Tibial nerve (tissue), 4 donors: ENCODE measurements around the gene PTCRA. TPM values are rescaled to one million over a fixed set of nuclear protein-coding genes. Genes with fewer than 3 reads are reported as not detected.

Source experiments
- DNase-seq, 2 donors: peaks; one replicate each; pipeline ENCODE4 v3.0.0-alpha.2; 2019; ENCODE audit warnings: low spot score in 2 of 2
- H3K27ac ChIP-seq, 4 donors: fragments of 200-600 bp; sonication (generic) in 3 of 4; one replicate each; pipeline ENCODE4 v1.5.1; 2017 to 2019; ENCODE audit warnings: mild to moderate bottlenecking in 1 of 4
- H3K27me3 ChIP-seq, 2 donors: fragments of 200-600 bp; sonication (generic) in 1 of 2; one replicate each; pipeline versions ENCODE4 v1.5.1 to v1.6.0; 2017 to 2019
- H3K36me3 ChIP-seq, 3 donors: fragments of 200-600 bp; sonication (generic); one replicate each; pipeline ENCODE4 v1.5.1; 2018 to 2019
- H3K4me1 ChIP-seq, 4 donors: fragments of 200-600 bp; sonication (generic) in 3 of 4; one replicate each; pipeline ENCODE4 v1.5.1; 2017 to 2019
- H3K4me3 ChIP-seq, 4 donors: fragments of 200-600 bp; sonication (generic) in 3 of 4; one replicate each; pipeline ENCODE4 v1.5.1; 2017 to 2019; ENCODE audit warnings: mild to moderate bottlenecking in 1 of 4, moderate library complexity in 1 of 4
- H3K9me3 ChIP-seq, 4 donors: fragments of 200-600 bp; sonication (generic) in 3 of 4; one replicate each; pipeline ENCODE4 v1.5.1; 2017 to 2019
- EP300 ChIP-seq, 2 donors: sonication (generic); formaldehyde crosslinking; IDR thresholded peaks; one replicate each; pipeline ENCODE4 v1.6.1; 2017; ENCODE audit warnings: antibody characterized with exemption in 2 of 2, mild to moderate bottlenecking in 1 of 2
- POLR2A ChIP-seq, 2 donors: fragments of 450-650 bp; IDR thresholded peaks; one replicate each; pipeline ENCODE4 v1.6.1; 2017; ENCODE audit warnings: antibody characterized with exemption in 2 of 2, mild to moderate bottlenecking in 2 of 2, moderate library complexity in 2 of 2
- WGBS, 2 donors: methylation state at CpG; one replicate each; pipeline ENCODE4 v1.1.5; 2018; 5-methylcytosine and 5-hydroxymethylcytosine counted together
- total RNA-seq, 4 donors: library from RNA; depleted of rRNA; stranded (reverse); fragments of >200 nt; gene quantifications; one replicate each; pipeline ENCODE4 v1.1.0, GENCODE V29; 2016
- TF ChIP-seq, protein P1 (sequence below), 5 experiments: fragments of 200-600 bp in 3 of 5; fragments of 450-650 bp in 2 of 5; sonication (generic) in 3 of 5; IDR thresholded peaks; one replicate each; pipeline ENCODE4 v1.5.1; 2016 to 2019; ENCODE audit warnings: antibody characterized with exemption in 5 of 5, mild to moderate bottlenecking in 3 of 5, moderate library complexity in 2 of 5

The PTCRA gene
- total RNA-seq, 4 donors from 2014 or later, result not detected

DNA sequence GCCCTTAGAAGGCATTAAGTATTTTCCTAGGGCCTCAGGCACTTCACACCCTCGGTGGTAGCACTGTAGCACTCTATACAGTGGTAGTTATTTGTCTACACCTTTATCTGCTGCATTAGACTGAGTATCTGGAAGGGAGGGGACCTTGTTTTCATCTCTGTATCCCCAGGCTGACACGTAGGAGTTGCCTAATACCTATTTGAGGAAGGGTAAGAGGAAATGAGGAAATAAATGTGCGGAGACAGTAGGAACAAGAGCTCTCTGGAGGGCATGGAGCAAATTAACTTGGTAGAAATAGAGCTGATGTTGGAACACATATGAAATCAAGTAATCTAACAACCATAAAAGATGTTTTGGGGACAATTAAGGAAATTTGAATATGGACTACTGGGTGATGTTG is 17.4 kb downstream of the PTCRA start:
- Histone ChIP-seq H3K27ac (no peak overlapping the region), H3K27me3 (no peaks in the 10 kb centered on the region), H3K36me3 (peaks cover 0 to 44% (median 27%) of the 10 kb centered on the region in 3 donors), H3K9me3 (no peaks in the 10 kb centered on the region), H3K4me1 (peaks cover 0 to 37% (median 22%) of the 10 kb centered on the region in 4 donors), H3K4me3 (no peak overlapping the region)
- 50 to 56% methylated on average over 3 of the region's 3 CpGs for WGBS, 2 donors
- TF ChIP-seq EP300 (IDR thresholded peaks at IDR 0.05) (peak in 1 of 2 donors; percentile 8), POLR2A (IDR thresholded peaks at IDR 0.05) (no peak)
- TF ChIP-seq, protein P1, sequence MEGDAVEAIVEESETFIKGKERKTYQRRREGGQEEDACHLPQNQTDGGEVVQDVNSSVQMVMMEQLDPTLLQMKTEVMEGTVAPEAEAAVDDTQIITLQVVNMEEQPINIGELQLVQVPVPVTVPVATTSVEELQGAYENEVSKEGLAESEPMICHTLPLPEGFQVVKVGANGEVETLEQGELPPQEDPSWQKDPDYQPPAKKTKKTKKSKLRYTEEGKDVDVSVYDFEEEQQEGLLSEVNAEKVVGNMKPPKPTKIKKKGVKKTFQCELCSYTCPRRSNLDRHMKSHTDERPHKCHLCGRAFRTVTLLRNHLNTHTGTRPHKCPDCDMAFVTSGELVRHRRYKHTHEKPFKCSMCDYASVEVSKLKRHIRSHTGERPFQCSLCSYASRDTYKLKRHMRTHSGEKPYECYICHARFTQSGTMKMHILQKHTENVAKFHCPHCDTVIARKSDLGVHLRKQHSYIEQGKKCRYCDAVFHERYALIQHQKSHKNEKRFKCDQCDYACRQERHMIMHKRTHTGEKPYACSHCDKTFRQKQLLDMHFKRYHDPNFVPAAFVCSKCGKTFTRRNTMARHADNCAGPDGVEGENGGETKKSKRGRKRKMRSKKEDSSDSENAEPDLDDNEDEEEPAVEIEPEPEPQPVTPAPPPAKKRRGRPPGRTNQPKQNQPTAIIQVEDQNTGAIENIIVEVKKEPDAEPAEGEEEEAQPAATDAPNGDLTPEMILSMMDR (IDR thresholded peaks at IDR 0.05), result no peak
- no peak for DNase-seq

- Histone ChIP-seq H3K27ac (no peak overlapping the region), H3K9me3 (no peaks in the 10 kb centered on the region), H3K4me1 (peaks cover 0 to 33% (median 20%) of the 10 kb centered on the region in 4 donors), H3K27me3 (no peaks in the 10 kb centered on the region), H3K36me3 (peaks cover 0 to 65% (median 27%) of the 10 kb centered on the region in 3 donors), H3K4me3 (no peak overlapping the region)
- WGBS, 2 donors, result 87 to 92% methylated on average over 7 of the region's 7 CpGs
- no peak for DNase-seq
- no peak for TF ChIP-seq POLR2A (IDR thresholded peaks at IDR 0.05)
- TF ChIP-seq, protein P1 (IDR thresholded peaks at IDR 0.05), result no peak
- no peak for TF ChIP-seq EP300 (IDR thresholded peaks at IDR 0.05)
Measured at GRCh38 chr6:42935322-42935721, 19.5 kb downstream of the PTCRA start.

DNA sequence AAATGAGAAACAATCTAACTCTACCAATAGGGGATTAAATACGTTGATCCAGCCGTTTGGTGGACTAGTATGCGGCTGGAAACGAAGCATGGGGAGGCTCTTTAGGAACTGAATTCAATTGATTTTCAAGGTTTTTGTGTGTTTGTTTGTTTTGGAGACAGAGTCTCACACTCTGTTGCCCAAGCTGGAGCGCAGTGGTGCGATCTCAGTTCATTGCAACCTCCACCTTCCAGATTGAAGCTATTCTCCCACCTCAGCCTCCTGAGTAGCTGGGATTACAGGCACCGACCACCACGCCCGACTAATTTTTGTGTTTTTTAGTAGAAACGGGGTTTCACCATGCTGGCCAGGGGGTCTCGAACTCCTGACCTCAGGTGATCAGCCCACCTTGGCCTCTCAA is 20.5 kb downstream of the PTCRA start:
- no peaks in the 10 kb centered on the region for H3K9me3 ChIP-seq
- DNase-seq, result no peak
- no peaks in the 10 kb centered on the region for H3K27me3 ChIP-seq
- no peak overlapping the region for H3K4me3 ChIP-seq
- TF ChIP-seq, protein P1 (IDR thresholded peaks at IDR 0.05), result no peak
- no peak for TF ChIP-seq POLR2A (IDR thresholded peaks at IDR 0.05)
- TF ChIP-seq EP300 (IDR thresholded peaks at IDR 0.05), result no peak
- H3K36me3 ChIP-seq, result peaks cover 0 to 74% (median 27%) of the 10 kb centered on the region in 3 donors
- 89 to 90% methylated on average over 11 of the region's 11 CpGs for WGBS, 2 donors
- H3K4me1 ChIP-seq, result peaks cover 0 to 22% (median 9%) of the 10 kb centered on the region in 4 donors
- no peak overlapping the region for H3K27ac ChIP-seq

GRCh38 chr6:42937548-42938427 is 21.9 kb downstream of the PTCRA start:
- Histone ChIP-seq H3K4me1 (peaks cover 0 to 8% (median 0%) of the 10 kb centered on the region in 4 donors), H3K27me3 (no peaks in the 10 kb centered on the region), H3K9me3 (no peaks in the 10 kb centered on the region), H3K36me3 (peaks cover 0 to 87% (median 27%) of the 10 kb centered on the region in 3 donors), H3K27ac (no peak overlapping the region), H3K4me3 (no peak overlapping the region)
- TF ChIP-seq, protein P1 (IDR thresholded peaks at IDR 0.05), result no peak
- TF ChIP-seq EP300 (IDR thresholded peaks at IDR 0.05) (no peak), POLR2A (IDR thresholded peaks at IDR 0.05) (no peak)
- DNase-seq, result no peak
- 92% methylated on average over 13 of the region's 13 CpGs for WGBS, 2 donors

DNA sequence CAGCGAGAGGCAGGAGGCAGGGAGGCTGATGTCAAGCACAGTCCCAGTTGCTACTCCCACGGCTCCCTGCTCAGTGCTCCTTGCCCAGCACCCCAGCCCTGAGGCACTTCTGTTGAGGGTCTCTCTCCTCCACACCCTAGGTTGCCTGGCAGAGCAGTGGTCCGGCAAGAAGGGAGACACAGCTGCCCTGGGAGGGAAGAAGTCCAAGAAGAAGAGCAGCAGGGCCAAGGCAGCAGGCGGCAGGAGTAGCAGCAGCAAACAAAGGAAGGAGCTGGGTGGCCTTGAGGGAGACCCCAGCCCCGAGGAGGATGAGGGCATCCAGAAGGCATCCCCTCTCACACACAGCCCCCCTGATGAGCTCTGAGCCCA is 22.6 kb downstream of the PTCRA start:
- H3K4me1 ChIP-seq, result peaks cover 0 to 4% (median 0%) of the 10 kb centered on the region in 4 donors
- DNase-seq, result no peak
- TF ChIP-seq, protein P1 (IDR thresholded peaks at IDR 0.05), result no peak
- no peak for TF ChIP-seq EP300 (IDR thresholded peaks at IDR 0.05)
- TF ChIP-seq POLR2A (IDR thresholded peaks at IDR 0.05), result no peak
- peaks cover 0 to 88% (median 27%) of the 10 kb centered on the region in 3 donors for H3K36me3 ChIP-seq
- WGBS, 2 donors, result 73 to 76% methylated on average over 5 of the region's 5 CpGs
- no peak overlapping the region for H3K4me3 ChIP-seq
- H3K27me3 ChIP-seq, result no peaks in the 10 kb centered on the region
- H3K27ac ChIP-seq, result no peak overlapping the region
- no peaks in the 10 kb centered on the region for H3K9me3 ChIP-seq
